SK-N-MC (cell line): ENCODE results near the gene ECM1.

Experiments
- DNase-seq: peaks from one replicate; pipeline ENCODE4 v3.0.0-alpha.2; 2011; ENCODE audit warnings: low read depth, low spot score
- H3K27ac ChIP-seq: fragments of 200-600 bp; sonication (generic); 2 replicates; pipeline ENCODE4 v1.5.1; 2016; ENCODE audit warnings: mixed run types
- H3K36me3 ChIP-seq: fragments of 200-600 bp; sonication (generic); 2 replicates; pipeline ENCODE4 v1.6.1; 2017; ENCODE audit warnings: antibody characterized with exemption, low read length, mixed read lengths; ENCODE audit not compliant: insufficient read depth
- H3K4me3 ChIP-seq: fragments of 200-600 bp; sonication (generic); 2 replicates; pipeline ENCODE4 v1.5.1; 2016
- H3K9ac ChIP-seq: fragments of 200-600 bp; sonication (generic); 2 replicates; pipeline ENCODE4 v1.8.0; 2017; ENCODE audit warnings: mixed run types, mixed read lengths; ENCODE audit not compliant: insufficient read length
- H3K9me3 ChIP-seq: fragments of 200-600 bp; sonication (generic); 2 replicates; pipeline ENCODE4 v1.6.1; 2017; ENCODE audit warnings: low read depth, mild to moderate bottlenecking, antibody characterized with exemption, low read length, moderate library complexity, mixed read lengths
- EZH2 ChIP-seq: fragments of 200-600 bp; sonication (generic); IDR thresholded peaks from one replicate; pipeline ENCODE4 v1.6.1; 2017; ENCODE audit warnings: antibody characterized with exemption
- FOXP2 ChIP-seq: optimal IDR thresholded peaks from 2 replicates; pipeline ENCODE3; 2011; ENCODE audit warnings: mild to moderate bottlenecking, moderate library complexity; ENCODE audit not compliant: insufficient read depth; ENCODE audit errors: extremely low read length, control extremely low read depth
- POLR2AphosphoS5 ChIP-seq: IDR thresholded peaks from 2 replicates; pipeline ENCODE4 v1.6.1; 2012; ENCODE audit warnings: mild to moderate bottlenecking, low read depth, low read length, borderline replicate concordance

ECM1 gene

DNA sequence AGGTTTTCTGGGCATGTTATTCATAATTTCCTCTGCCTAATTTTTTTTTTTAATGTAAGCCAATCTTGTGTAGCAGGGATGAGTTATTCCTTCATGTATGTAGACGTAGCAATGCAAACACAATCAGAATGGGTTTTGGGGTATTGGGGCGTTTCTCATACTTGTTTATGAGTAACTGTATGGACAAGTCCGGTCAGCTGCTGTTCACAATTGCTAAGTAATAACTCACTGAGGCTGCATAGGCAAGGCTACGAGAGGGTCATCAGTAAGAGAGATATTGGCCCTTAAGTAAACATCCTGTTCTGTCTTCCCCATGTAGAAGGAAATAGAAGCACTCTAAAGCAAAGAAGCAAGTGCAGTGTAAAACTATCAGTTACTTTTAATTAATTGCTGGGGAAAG lies 30.2 kb upstream of the ECM1 start:
- H3K9me3 ChIP-seq: no peaks in the 10 kb centered on the region
- no peak for DNase-seq
- TF ChIP-seq EZH2 (no peak), FOXP2 (no peak), POLR2AphosphoS5 (no peak)
- no peak overlapping the region for H3K4me3 ChIP-seq
- no peak overlapping the region for H3K27ac ChIP-seq
- no peak overlapping the region for H3K9ac ChIP-seq
- peaks cover 3% of the 10 kb centered on the region for H3K36me3 ChIP-seq

DNA sequence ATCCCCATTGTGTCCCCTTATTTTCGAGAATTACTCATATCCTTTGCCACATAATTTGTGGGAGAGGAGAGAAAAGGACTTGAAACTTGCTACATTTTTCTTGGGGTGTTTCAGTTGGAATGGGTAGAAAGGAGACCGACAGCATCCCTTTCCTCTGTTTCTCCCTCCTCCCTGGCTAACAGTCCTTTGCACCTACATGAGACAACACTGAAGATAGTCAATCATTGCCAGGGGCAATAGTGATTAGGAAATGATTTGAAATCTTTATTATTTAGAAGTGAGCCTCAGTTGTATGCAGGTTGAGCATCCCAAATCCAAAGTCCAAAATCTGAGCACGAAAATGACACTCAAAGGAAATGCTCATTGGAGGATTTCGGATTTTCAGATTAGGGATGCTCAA lies 28.5 kb upstream of the ECM1 start:
- Histone ChIP-seq H3K9me3 (no peaks in the 10 kb centered on the region), H3K4me3 (no peak overlapping the region), H3K36me3 (no peaks in the 10 kb centered on the region), H3K9ac (no peak overlapping the region), H3K27ac (no peak overlapping the region)
- TF ChIP-seq EZH2 (no peak), FOXP2 (no peak), POLR2AphosphoS5 (no peak)
- no peak for DNase-seq

DNA sequence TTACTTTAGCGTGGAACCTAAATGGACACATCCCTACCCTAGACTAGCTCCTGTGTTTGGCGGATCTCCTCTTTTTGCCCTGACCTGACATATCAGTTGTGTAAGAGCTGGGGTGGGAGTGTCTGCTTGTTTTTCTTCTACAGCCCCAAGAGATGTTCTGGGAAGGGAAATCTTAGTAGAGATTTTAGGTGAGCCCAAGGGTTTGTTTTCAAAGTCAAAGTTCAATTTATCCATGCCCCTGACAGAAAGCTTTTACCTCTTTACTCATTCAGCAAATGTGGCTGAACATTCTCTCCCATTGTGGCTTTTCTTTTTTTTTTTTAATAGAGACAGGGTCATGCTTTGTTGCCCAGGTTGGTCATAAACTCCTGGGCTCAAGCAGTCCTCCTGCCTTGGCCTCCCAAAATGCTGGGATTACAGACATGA lies 28.0 kb upstream of the ECM1 start:
- H3K9me3 ChIP-seq: no peaks in the 10 kb centered on the region
- no peak for DNase-seq
- H3K27ac ChIP-seq: no peak overlapping the region
- H3K4me3 ChIP-seq: no peak overlapping the region
- no peak for TF ChIP-seq EZH2
- no peak for TF ChIP-seq POLR2AphosphoS5
- TF ChIP-seq FOXP2: no peak
- no peak overlapping the region for H3K9ac ChIP-seq
- H3K36me3 ChIP-seq: no peaks in the 10 kb centered on the region

DNA sequence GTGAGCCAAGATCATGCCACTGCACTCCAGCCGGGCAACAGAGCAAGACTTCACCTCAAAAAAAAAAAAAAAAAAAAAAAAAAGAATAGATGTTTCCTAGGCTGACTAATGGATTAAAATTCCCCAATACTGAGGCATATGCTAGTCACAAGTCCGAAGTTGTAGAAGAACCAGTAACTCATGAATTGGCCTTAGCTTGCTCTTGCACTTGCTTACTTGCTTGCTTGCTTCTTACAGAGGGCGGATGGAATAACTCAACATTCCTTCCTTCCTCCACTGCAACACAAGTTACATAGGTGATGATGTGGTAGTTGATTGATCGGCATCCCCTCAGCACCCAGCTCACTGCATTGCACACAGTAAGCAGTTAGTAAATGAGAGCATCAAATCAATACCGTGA lies 23.5 kb upstream of the ECM1 start:
- Histone ChIP-seq H3K4me3 (no peak overlapping the region), H3K9ac (no peak overlapping the region), H3K27ac (no peak overlapping the region), H3K9me3 (no peaks in the 10 kb centered on the region), H3K36me3 (peaks cover 9% of the 10 kb centered on the region)
- no peak for DNase-seq
- TF ChIP-seq FOXP2 (no peak), POLR2AphosphoS5 (no peak), EZH2 (no peak)

DNA sequence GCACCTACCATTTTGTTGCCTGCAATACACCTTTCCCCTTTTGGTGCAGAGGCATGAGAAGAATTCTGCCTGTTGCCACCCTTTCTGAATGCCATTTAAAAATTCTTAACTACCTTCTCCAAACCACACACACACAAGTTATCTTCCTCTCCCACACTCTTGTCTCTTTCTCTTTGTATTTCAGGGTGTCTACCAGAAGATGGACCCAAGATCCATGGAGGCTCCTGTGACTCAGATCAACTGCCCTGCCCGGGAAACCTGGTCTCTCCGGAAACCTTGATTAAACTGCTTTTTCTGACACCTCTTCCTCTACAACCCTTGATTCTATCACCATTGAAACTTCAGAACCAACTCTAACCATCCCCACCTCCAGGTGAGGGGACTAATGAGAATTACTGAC lies 23.0 kb upstream of the ECM1 start:
- no peak overlapping the region for H3K9ac ChIP-seq
- TF ChIP-seq POLR2AphosphoS5: no peak
- TF ChIP-seq FOXP2: no peak
- H3K36me3 ChIP-seq: peaks cover 9% of the 10 kb centered on the region
- no peak overlapping the region for H3K4me3 ChIP-seq
- no peaks in the 10 kb centered on the region for H3K9me3 ChIP-seq
- no peak for DNase-seq
- H3K27ac ChIP-seq: no peak overlapping the region

DNA sequence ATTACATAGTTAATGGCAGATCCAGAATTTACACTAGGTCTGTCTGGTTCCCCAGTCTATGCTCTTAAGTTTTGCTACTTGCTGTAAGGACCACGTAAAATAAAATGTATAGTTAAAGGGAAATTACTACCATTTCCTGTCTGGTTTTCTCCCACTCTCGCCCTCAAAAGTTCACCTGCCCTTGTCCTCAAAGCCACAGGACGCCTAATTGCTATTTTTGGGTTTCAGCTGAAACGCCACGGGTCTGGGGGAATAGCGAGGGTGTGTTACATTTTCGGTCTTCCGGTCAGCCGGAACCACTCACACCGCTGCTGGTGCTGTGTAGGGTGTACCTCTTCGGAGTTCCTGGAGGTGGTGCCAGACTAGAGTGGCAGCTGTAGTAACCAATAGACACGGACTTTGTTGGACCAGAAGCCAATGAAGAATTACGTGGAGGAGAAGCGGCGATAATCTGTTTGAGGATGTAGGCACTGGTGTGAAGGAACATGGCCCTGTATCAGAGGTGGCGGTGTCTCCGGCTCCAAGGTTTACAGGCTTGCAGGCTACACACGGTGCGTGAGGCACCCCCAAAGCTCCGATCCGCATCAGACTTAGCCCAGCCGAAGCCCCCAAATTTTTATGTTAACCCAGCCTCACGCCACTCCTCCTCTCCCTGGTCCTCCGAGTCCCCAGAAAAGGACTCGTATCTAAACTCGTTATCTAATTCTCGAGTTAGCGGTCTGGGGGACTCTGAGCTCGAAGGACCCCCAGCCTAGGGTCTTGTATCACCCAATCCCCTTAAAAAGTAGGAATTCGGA lies 20.7 kb upstream of the ECM1 start, which contains the start of gene TARS2:
Gene TARS2 (plus strand): TSS at position 454 of the 797 bp plus-strand sequence. CDS start 32 bp downstream, at position 486.
- H3K9me3 ChIP-seq: no peaks in the 10 kb centered on the region
- peaks cover 22% of the 10 kb centered on the region for H3K36me3 ChIP-seq
- peak within 1 kb of the TSS; percentile 89 for H3K9ac ChIP-seq
- H3K4me3 ChIP-seq: peak within 1 kb of the TSS; percentile 96
- TF ChIP-seq POLR2AphosphoS5: peak; percentile 88
- no peak for TF ChIP-seq EZH2
- H3K27ac ChIP-seq: peak within 1 kb of the TSS; percentile 74
- peak; percentile 92 for DNase-seq

DNA sequence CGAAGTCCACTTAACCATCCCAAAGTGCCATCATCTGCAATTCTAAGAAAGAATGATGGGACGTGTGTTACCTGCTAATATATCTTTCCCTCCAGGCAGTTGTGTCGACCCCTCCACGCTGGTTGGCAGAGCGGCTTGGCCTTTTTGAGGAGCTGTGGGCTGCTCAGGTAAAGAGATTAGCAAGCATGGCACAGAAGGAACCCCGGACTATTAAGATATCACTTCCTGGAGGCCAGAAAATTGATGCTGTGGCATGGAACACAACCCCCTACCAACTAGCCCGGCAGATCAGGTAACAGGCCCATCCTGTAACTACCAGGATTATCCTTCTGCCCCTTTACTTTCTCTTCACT lies 20.2 kb upstream of the ECM1 start:
- Histone ChIP-seq H3K9me3 (no peaks in the 10 kb centered on the region), H3K27ac (no peak overlapping the region), H3K9ac (peak overlapping the region; percentile 76), H3K36me3 (peaks cover 22% of the 10 kb centered on the region), H3K4me3 (peak overlapping the region; percentile 96)
- no peak for DNase-seq
- no peak for TF ChIP-seq FOXP2
- no peak for TF ChIP-seq EZH2
- no peak for TF ChIP-seq POLR2AphosphoS5

DNA sequence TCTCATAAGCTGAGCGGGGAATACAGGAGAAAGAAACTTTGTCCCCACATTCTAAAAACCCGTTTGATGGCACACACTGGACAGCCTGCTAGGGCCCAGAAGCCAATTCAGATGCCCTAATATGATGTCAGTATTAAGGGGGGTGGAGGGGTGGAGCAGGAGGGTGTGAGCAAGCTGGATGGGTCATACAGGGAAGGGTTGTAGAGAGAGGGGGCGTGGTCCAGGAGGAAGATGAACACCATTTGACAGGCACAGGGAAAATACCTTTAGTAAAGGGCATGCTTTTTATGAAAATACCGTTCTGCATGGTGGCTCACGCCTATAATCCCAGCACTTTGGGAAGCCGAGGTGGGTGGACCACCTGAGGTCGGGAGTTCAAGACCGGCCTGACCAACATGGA lies 14.7 kb upstream of the ECM1 start:
- no peaks in the 10 kb centered on the region for H3K9me3 ChIP-seq
- H3K9ac ChIP-seq: no peak overlapping the region
- no peak for DNase-seq
- H3K36me3 ChIP-seq: peaks cover 25% of the 10 kb centered on the region
- no peak overlapping the region for H3K27ac ChIP-seq
- TF ChIP-seq POLR2AphosphoS5 (no peak), EZH2 (no peak), FOXP2 (no peak)
- no peak overlapping the region for H3K4me3 ChIP-seq

DNA sequence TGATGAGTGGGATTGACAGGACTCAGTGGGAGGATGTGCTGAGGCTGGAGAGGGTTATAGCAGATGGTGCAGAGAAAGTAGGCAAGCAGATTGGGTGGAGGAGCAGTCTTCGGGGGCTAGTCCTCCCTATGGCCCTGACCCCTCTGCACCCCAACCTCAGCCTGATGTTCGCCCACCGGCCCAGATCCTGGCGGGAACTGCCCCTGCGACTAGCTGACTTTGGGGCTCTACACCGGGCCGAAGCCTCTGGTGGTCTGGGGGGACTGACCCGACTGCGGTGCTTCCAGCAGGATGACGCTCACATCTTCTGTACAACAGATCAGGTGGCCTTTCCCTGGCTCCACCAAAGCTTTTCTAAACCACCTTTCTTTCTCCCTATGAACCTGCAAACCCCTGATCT lies 9.6 kb upstream of the ECM1 start:
- no peak overlapping the region for H3K9ac ChIP-seq
- no peaks in the 10 kb centered on the region for H3K9me3 ChIP-seq
- peaks cover 11% of the 10 kb centered on the region; the same call in 1 of the 2 replicates for H3K36me3 ChIP-seq
- no peak for DNase-seq
- TF ChIP-seq FOXP2: no peak
- TF ChIP-seq EZH2: no peak
- no peak for TF ChIP-seq POLR2AphosphoS5
- no peak overlapping the region for H3K27ac ChIP-seq
- H3K4me3 ChIP-seq: no peak overlapping the region
